ENCODE measurements around the gene STRN3.

- no peak for TF ChIP-seq CTCF (IDR thresholded peaks at IDR 0.05 in 8 of 11, conservative IDR thresholded peaks at IDR 0.05 in 3 of 11)
- no peak for TF ChIP-seq POLR2A (IDR thresholded peaks at IDR 0.05)
These were observed 153.6 kb downstream of the STRN3 start for GRCh38 chr14:30872602-30873001.

Data from spleen (tissue), 7 donors.